AG10803 (cell line): ENCODE results near the gene CIITA.
A peak's percentile ranks its signal among the peaks of the same experiment; 100 is the strongest.

Experiments used
- DNase-seq: peaks from one replicate; pipeline ENCODE4 v3.0.0; 2010; ENCODE audit warnings: low read depth
- H3K4me3 ChIP-seq: 2 replicates; pipeline ENCODE4 v1.5.1; 2011; ENCODE audit warnings: mild to moderate bottlenecking, low read length, control low read depth
- CTCF ChIP-seq: conservative IDR thresholded peaks from 2 replicates; pipeline ENCODE4 v1.5.1; 2011; ENCODE audit warnings: mild to moderate bottlenecking, low read length, control low read depth, inconsistent platforms

CIITA gene

GRCh38 chr16:10949424-10949970 is 72.5 kb downstream of the CIITA start:
- no peak overlapping the region for H3K4me3 ChIP-seq
- peak; percentile 64 for DNase-seq
- TF ChIP-seq CTCF = peak; percentile 10; the same call in 1 of the 2 replicates

- no peak for DNase-seq
- no peak for TF ChIP-seq CTCF
- H3K4me3 ChIP-seq = no peak overlapping the region
These were observed 73.4 kb downstream of the CIITA start for GRCh38 chr16:10950393-10950792.

- no peak overlapping the region for H3K4me3 ChIP-seq
- no peak for TF ChIP-seq CTCF
- DNase-seq = peak; percentile 59
These were observed 74.0 kb downstream of the CIITA start for GRCh38 chr16:10951026-10951425.

GRCh38 chr16:10954903-10955302 is 77.9 kb downstream of the CIITA start:
- no peak for DNase-seq
- no peak overlapping the region for H3K4me3 ChIP-seq
- no peak for TF ChIP-seq CTCF

- no peak for TF ChIP-seq CTCF
- DNase-seq = no peak
- no peak overlapping the region for H3K4me3 ChIP-seq
These were observed 80.9 kb downstream of the CIITA start for GRCh38 chr16:10957771-10958482.

GRCh38 chr16:10959161-10959560 is 82.2 kb downstream of the CIITA start:
- H3K4me3 ChIP-seq = no peak overlapping the region
- no peak for DNase-seq
- TF ChIP-seq CTCF = no peak

- H3K4me3 ChIP-seq = no peak overlapping the region
- TF ChIP-seq CTCF = no peak
- peak; percentile 85 for DNase-seq
These were observed 84.2 kb downstream of the CIITA start for GRCh38 chr16:10961231-10961630.
